Astrocyte of the cerebellum (primary cell): ENCODE data around the gene ALG13.
A peak's percentile ranks its signal among the peaks of the same experiment; 100 is the strongest.

ENCODE experiments used
- DNase-seq: peaks from one replicate; pipeline ENCODE4 v3.0.0-alpha.2; 2011; ENCODE audit warnings: low read depth
- H3K4me3 ChIP-seq: 2 replicates; pipeline ENCODE4 v1.5.1; 2011; ENCODE audit warnings: mild to moderate bottlenecking, low read depth, low read length, moderate library complexity
- CTCF ChIP-seq: IDR thresholded peaks from 2 replicates; pipeline ENCODE4 v1.5.1; 2012; ENCODE audit warnings: low read length, low read depth, moderate library complexity, mild to moderate bottlenecking; ENCODE audit errors: missing control alignments
- in situ Hi-C: cut with HindIII; loops from 2 replicates; pipeline ENCODE4 v1.10.0; 2017; ENCODE audit warnings: low sequenced_read_pairs

ALG13 gene

GRCh38 chrX:111687305-111687704 lies 6.3 kb downstream of the ALG13 start:
- TF ChIP-seq CTCF: no peak
- in situ Hi-C loops: no loop called here
- DNase-seq: no peak
- no peak overlapping the region for H3K4me3 ChIP-seq

GRCh38 chrX:111695297-111695880 lies 14.4 kb downstream of the ALG13 start:
- DNase-seq: no peak
- no peak overlapping the region for H3K4me3 ChIP-seq
- in situ Hi-C loops: no loop called here
- TF ChIP-seq CTCF: no peak

- H3K4me3 ChIP-seq: no peak overlapping the region
- in situ Hi-C loops: no loop called here
- no peak for DNase-seq
- peak; percentile 10 for TF ChIP-seq CTCF
Observed at GRCh38 chrX:111719426-111720210, 38.6 kb downstream of the ALG13 start.

- no peak for DNase-seq
- H3K4me3 ChIP-seq: no peak overlapping the region
- TF ChIP-seq CTCF: no peak
- in situ Hi-C loops: no loop called here
Observed at GRCh38 chrX:111728096-111728495, 47.1 kb downstream of the ALG13 start.

- TF ChIP-seq CTCF: no peak
- no peak overlapping the region for H3K4me3 ChIP-seq
- no peak for DNase-seq
- in situ Hi-C loops: no loop called here
Observed at GRCh38 chrX:111731351-111731750, 50.4 kb downstream of the ALG13 start.

- in situ Hi-C loops: no loop called here
- H3K4me3 ChIP-seq: no peak overlapping the region
- TF ChIP-seq CTCF: no peak
- no peak for DNase-seq
Observed at GRCh38 chrX:111736571-111736970, 55.6 kb downstream of the ALG13 start.
